ENCODE data around the gene WDR86. TPM values are rescaled to one million over a fixed set of nuclear protein-coding genes. Genes with fewer than 3 reads are reported as not detected.

The WDR86 gene
- total RNA-seq, 1 experiment from 2014 or later, result not detected

DNA sequence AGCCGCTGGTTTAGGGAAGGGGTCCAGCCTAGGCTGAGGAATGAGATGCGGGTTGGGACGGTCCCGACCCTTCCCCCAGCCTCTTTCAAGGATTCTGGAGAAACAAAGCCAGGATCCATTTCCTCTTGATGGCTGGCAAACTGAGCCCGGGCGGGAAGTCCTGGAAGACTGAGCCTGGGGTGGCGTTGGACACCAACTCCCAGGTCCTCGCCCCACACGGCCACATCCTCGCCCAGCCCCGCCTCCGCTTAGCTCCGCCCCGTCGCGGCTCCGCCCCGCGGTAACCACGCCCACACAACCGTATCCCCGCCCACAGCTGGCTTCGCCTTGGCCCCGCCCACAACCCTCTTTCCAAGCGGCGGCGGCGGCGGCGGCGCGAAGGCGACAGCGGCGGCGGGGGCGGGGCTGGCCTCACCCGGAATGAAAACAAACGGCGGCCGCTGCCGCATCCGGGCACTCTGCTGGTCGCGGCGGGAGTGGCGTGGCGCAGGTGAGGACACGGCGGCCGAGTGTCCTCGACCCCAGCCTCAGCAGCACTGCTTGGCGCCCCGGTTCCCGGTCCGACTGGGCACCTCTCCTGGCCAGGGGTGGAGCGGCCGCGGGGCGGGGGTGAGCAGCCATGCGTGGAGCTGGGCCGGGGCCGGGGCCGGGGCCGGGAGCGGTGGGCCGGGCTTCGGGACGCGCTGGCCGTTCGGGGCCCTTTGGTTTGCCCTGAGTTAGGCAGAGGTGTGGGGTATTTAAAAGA lies 68.3 kb downstream of the WDR86 start, which contains the start of gene NUB1 (continued):
- no peak for TF ChIP-seq EZH2phosphoT487 (IDR thresholded peaks at IDR 0.05; ENCODE audit: borderline replicate concordance)
- TF ChIP-seq CEBPB (IDR thresholded peaks at IDR 0.05; ENCODE audit: low read depth), result no peak
- no peak for TF ChIP-seq RAD21 (IDR thresholded peaks at IDR 0.05; ENCODE audit: low read depth)
- no peak for TF ChIP-seq ZNF274 (IDR thresholded peaks at IDR 0.05; ENCODE audit: low read depth, low read length)

GRCh38 chr7:151340794-151341356 lies 69.0 kb downstream of the WDR86 start:
- Histone ChIP-seq H3K79me2 (ENCODE audit: insufficient read depth, low read length) (peaks cover 22% of the 10 kb centered on the region), H3K27ac (ENCODE audit: low read depth, low read length) (no peak overlapping the region), H3K4me3 (replicated peaks in 1 of 2; ENCODE audit: low read depth in 1 of 2, low read length in 2 of 2) (peak overlapping the region in 1 of 2 experiments; percentile 65; a peak in 2 of 4 replicates), H3K9me3 (ENCODE audit: control insufficient read depth in 1 of 2, insufficient read depth in 1 of 2, low read depth in 1 of 2, low read length in 2 of 2) (no peaks in the 10 kb centered on the region), H3K27me3 (ENCODE audit: insufficient read depth, low read length) (no peaks in the 10 kb centered on the region), H3K4me2 (ENCODE audit: low read length) (peak overlapping the region; percentile 59), H4K20me1 (ENCODE audit: insufficient read depth) (no peaks in the 10 kb centered on the region), H3K4me1 (ENCODE audit: control insufficient read depth in 1 of 2, insufficient read depth in 2 of 2, low read length in 2 of 2) (peaks cover 11 to 20% of the 10 kb centered on the region in 2 experiments), H3K36me3 (ENCODE audit: control insufficient read depth in 1 of 2, insufficient read depth in 2 of 2, low read length in 2 of 2) (peaks cover 2 to 4% of the 10 kb centered on the region in 2 experiments; a peak in 1 of 4 replicates), H3K9ac (ENCODE audit: low read length) (no peak overlapping the region), H3K9me2 (ENCODE audit: insufficient read depth) (no peaks in the 10 kb centered on the region), H2AFZ (ENCODE audit: low read depth, low read length, poor library complexity, severe bottlenecking) (no peak overlapping the region)
- ATAC-seq (peak; percentile 12), DNase-seq (ENCODE audit: low read depth, low spot score) (no peak)
- no peak for TF ChIP-seq SP1 (IDR thresholded peaks at IDR 0.05; ENCODE audit: low read depth)
- TF ChIP-seq TCF7L2 (IDR thresholded peaks at IDR 0.05; ENCODE audit: borderline replicate concordance, extremely low read depth, insufficient read depth, insufficient read length), result no peak
- TF ChIP-seq JUND (IDR thresholded peaks at IDR 0.05), result no peak
- ChIA-PET RAD21 (ENCODE audit: low non-redundant PET in 1 of 2, low total read pairs in 2 of 2, uncharacterized antibody in 2 of 2, unreplicated experiment in 2 of 2) (no interaction called here), POLR2A (interaction anchor here (0.6 to 0.9 kb wide), 3 partner anchors 25 to 198 kb away, joined by 3 to 4 read pairs (median 3); no protein-coding TSS in a partner anchor), CTCF (interaction anchor here (0.8 to 1.3 kb wide), 4 partner anchors 9 to 30 kb away, joined by 3 to 5 read pairs (median 4); no protein-coding TSS in a partner anchor)
- intact Hi-C loops (cut with micrococcal nuclease), result no loop called here
- BruUV-seq (replicated peaks), result no TSS peak

All from HCT116 (cell line).